ENCODE data around the gene YY1.

Gene YY1

GRCh38 chr14:100286484-100287191 is 47.7 kb downstream of the YY1 start:
- TF ChIP-seq FOXP2 (optimal IDR thresholded peaks at IDR 0.05; ENCODE audit: borderline replicate concordance, extremely low read depth, extremely low read length, insufficient read depth) (no peak), TAF1 (IDR thresholded peaks at IDR 0.05; ENCODE audit: borderline replicate concordance, insufficient read depth, low read length) (no peak), POLR2AphosphoS5 (IDR thresholded peaks at IDR 0.05; ENCODE audit: low read depth, low read length) (no peak), SIN3A (IDR thresholded peaks at IDR 0.05; ENCODE audit: borderline replicate concordance, insufficient read depth, low read length) (no peak), REST (IDR thresholded peaks at IDR 0.05; ENCODE audit: insufficient read depth in 1 of 2, low read depth in 2 of 2, low read length in 2 of 2) (no peak)

DNA sequence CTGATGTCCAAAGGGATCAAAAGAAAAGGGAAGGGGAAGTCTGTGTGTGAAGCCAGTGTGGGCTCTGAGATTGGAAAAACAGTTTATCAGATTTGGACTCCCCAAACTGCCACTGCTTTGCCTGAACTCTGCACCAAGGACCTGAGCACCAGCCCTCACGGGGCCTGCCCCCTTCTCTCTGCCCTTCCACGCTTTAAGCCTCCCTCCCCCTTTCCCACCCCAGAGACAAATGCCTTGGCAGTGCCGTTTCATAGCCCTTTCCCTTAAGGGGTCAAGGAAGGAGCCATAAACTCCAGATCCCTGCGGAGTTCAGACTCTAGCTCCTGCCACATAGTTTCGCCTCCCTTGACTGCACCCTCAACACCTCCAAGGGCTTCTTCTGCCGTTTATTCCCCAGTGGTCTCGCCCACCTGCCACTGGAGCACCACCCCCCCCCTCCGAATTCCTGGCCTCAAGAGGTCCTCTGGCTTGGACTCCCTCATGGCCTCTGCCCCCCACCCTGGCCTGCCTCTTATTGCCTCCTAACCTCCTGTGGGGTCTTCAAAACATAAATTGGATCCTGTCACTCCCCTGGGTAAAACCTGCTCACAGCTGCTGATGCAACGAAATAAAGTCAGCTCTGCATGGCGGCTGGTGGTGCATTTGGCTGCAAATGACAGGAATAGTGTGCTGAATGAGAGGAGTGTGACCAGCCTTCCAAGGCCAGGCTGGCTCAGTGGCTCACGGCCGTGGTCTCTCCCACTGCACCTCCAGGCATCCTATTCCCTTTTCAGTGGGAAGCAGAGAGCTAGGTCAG is 48.5 kb downstream of the YY1 start:
- TF ChIP-seq FOXP2 (optimal IDR thresholded peaks at IDR 0.05; ENCODE audit: borderline replicate concordance, extremely low read depth, extremely low read length, insufficient read depth) (no peak), POLR2AphosphoS5 (IDR thresholded peaks at IDR 0.05; ENCODE audit: low read depth, low read length) (no peak), TAF1 (IDR thresholded peaks at IDR 0.05; ENCODE audit: borderline replicate concordance, insufficient read depth, low read length) (no peak), REST (IDR thresholded peaks at IDR 0.05; ENCODE audit: insufficient read depth in 1 of 2, low read depth in 2 of 2, low read length in 2 of 2) (no peak), SIN3A (IDR thresholded peaks at IDR 0.05; ENCODE audit: borderline replicate concordance, insufficient read depth, low read length) (no peak)

DNA sequence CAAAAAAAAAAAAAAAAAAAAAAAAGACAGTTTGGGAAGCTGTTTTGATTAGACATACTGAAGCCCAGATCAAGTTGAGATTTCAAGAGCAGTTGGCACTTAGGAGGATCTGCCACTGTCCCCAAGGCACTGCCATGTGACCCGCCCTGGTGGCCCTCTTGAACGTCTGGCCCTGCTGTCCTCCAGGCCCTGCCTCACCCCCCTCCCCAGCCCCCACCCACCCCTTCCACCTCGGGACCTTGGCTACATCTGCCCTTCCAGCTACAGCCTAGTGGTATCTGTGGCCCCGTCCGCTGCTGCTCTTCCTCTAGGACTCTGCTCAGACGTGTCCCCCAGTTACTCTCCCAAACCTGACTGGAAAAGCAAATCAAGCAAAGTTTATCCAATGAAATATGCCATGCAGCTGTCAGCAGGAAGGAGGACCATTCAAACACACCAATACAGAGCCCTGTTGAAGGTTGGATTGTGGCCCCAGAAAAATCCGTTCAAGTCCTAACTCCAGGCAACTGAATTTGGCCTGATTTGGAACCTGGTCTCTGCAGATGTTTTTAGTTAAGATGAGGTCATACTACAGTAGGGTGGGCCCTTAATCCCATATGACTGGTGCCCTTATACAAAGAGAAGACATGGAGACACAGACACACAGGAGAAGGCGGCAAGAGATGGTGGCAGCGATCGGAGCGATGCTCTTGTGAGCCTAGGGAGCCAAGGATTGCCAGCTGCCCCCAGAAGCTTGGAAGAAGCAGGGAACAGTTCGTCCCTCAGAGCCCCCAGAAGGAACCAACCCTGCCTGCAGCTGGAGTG is 49.6 kb downstream of the YY1 start:
- TF ChIP-seq POLR2AphosphoS5 (IDR thresholded peaks at IDR 0.05; ENCODE audit: low read depth, low read length) (no peak), SIN3A (IDR thresholded peaks at IDR 0.05; ENCODE audit: borderline replicate concordance, insufficient read depth, low read length) (no peak), REST (IDR thresholded peaks at IDR 0.05; ENCODE audit: insufficient read depth in 1 of 2, low read depth in 2 of 2, low read length in 2 of 2) (no peak), TAF1 (IDR thresholded peaks at IDR 0.05; ENCODE audit: borderline replicate concordance, insufficient read depth, low read length) (no peak), FOXP2 (optimal IDR thresholded peaks at IDR 0.05; ENCODE audit: borderline replicate concordance, extremely low read depth, extremely low read length, insufficient read depth) (no peak)

DNA sequence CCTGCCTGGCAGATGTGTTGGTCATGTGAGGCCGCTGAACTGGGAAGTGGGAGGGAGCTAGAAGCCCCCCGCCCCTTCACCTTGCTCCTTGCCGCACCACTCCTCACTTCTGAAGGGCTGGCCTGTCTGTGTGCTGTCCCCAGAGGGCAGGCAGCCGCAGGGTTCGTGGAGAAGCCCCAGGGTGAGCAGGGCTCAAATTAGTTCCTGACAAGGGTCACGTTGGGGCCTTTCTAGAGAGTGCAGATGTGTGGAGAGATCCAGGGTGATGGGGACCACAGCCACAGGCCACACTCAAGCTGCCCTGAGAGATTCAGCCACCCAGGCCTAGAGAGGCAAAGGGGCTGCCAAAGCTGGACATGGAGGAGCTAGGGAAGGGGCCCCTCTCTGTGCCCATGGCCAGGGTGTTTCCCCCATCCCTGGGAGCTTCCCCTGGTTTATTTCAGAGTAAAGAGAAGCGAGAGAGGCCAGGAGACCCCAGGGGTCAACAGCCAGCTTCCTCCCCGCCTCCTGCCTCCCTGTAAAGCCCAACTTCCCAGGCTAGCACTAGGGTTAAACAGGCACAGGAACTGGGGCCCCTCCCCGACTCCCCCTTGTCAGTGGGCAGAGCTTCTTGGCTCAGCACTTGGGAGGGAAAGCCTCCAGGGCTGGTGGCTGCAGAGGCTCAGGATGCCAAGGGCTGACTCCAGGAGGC is 51.1 kb downstream of the YY1 start:
- TF ChIP-seq SIN3A (IDR thresholded peaks at IDR 0.05; ENCODE audit: borderline replicate concordance, insufficient read depth, low read length) (no peak), POLR2AphosphoS5 (IDR thresholded peaks at IDR 0.05; ENCODE audit: low read depth, low read length) (no peak), FOXP2 (optimal IDR thresholded peaks at IDR 0.05; ENCODE audit: borderline replicate concordance, extremely low read depth, extremely low read length, insufficient read depth) (no peak), TAF1 (IDR thresholded peaks at IDR 0.05; ENCODE audit: borderline replicate concordance, insufficient read depth, low read length) (no peak), REST (IDR thresholded peaks at IDR 0.05; ENCODE audit: insufficient read depth in 1 of 2, low read depth in 2 of 2, low read length in 2 of 2) (no peak)

Data from PFSK-1 (cell line).